Panc1 (cell line): ENCODE results near the gene TMPRSS15. TPM values are rescaled to one million over a fixed set of nuclear protein-coding genes. Genes with fewer than 3 reads are reported as not detected.
A peak's percentile ranks its signal among the peaks of the same experiment; 100 is the strongest.

ENCODE experiments used
- ATAC-seq: fragments of 200-7000 bp; cut with Tn5 transposase; 2 replicates; pipeline ENCODE4 v1.9.1; 2020; ENCODE audit warnings: mild to moderate bottlenecking, moderate library complexity
- BruUV-seq: library from RNA; stranded (reverse); fragments of 400-500 nt; replicated peaks from 2 replicates; lab custom pipeline; 2021; lab: Mats Ljungman, UMichigan
- CTCF ChIA-PET: fragments of 300-600 bp; sonication (Branson Sonifier 250); formaldehyde crosslinking; loops from one replicate; lab custom pipeline; 2022; ENCODE audit warnings: antibody characterized with exemption; lab: Charles Lee
- POLR2A ChIA-PET: fragments of 300-600 bp; sonication (Branson Sonifier 250); formaldehyde crosslinking; loops from one replicate; lab custom pipeline; 2022; ENCODE audit warnings: antibody characterized with exemption; lab: Charles Lee
- DNase-seq: peaks from one replicate; pipeline ENCODE4 v3.0.0-alpha.2; 2010; ENCODE audit warnings: low read depth, low spot score
- H3K27ac ChIP-seq: 2 replicates; pipeline ENCODE4 v1.5.1; 2011; ENCODE audit warnings: mild to moderate bottlenecking, low read length, inconsistent platforms
- H3K27me3 ChIP-seq: fragments of 200-500 bp; sonication (Bioruptor generic); 2 replicates; pipeline ENCODE4 v1.6.0; 2014; ENCODE audit warnings: low read length, inconsistent platforms; ENCODE audit not compliant: control insufficient read depth, insufficient read depth
- H3K36me3 ChIP-seq: fragments of 200-500 bp; sonication (Bioruptor generic); 2 replicates; pipeline ENCODE4 v1.5.1; 2014; ENCODE audit warnings: inconsistent platforms, mild to moderate bottlenecking, low read length, moderate library complexity; ENCODE audit not compliant: control insufficient read depth, insufficient read depth
- H3K4me1 ChIP-seq: 2 replicates; pipeline ENCODE4 v1.5.1; 2011; ENCODE audit warnings: inconsistent platforms, mild to moderate bottlenecking, low read length, moderate library complexity; ENCODE audit not compliant: control insufficient read depth, insufficient read depth
- H3K4me3 ChIP-seq, 2 experiments: 2 replicates each; pipeline ENCODE4 v1.5.1; 2011 to 2012; ENCODE audit warnings: low read depth in 2 of 2, low read length in 2 of 2, mild to moderate bottlenecking in 2 of 2, inconsistent platforms in 1 of 2, moderate library complexity in 1 of 2
- H3K9me3 ChIP-seq: fragments of 200-500 bp; sonication (Bioruptor generic); 2 replicates; pipeline ENCODE4 v1.5.1; 2014; ENCODE audit warnings: low read depth, mild to moderate bottlenecking, inconsistent platforms, low read length, moderate library complexity; ENCODE audit not compliant: control insufficient read depth, insufficient read depth
- CTCF ChIP-seq: fragments of 450-650 bp; IDR thresholded peaks from 2 replicates; pipeline ENCODE4 v1.5.1; 2017; ENCODE audit warnings: mild to moderate bottlenecking
- POLR2AphosphoS5 ChIP-seq: IDR thresholded peaks from 2 replicates; pipeline ENCODE4 v1.6.1; 2012; ENCODE audit warnings: mild to moderate bottlenecking, low read depth, low read length, moderate library complexity
- REST ChIP-seq, 2 experiments: IDR thresholded peaks; 2 replicates each; pipeline ENCODE4 v1.6.1; 2011 to 2012; ENCODE audit warnings: low read depth in 2 of 2, control low read depth in 1 of 2, low read length in 1 of 2, mild to moderate bottlenecking in 1 of 2, moderate library complexity in 1 of 2; ENCODE audit not compliant: insufficient read depth in 1 of 2
- SIN3A ChIP-seq: IDR thresholded peaks from 2 replicates; pipeline ENCODE4 v1.6.1; 2012; ENCODE audit warnings: low read depth, mild to moderate bottlenecking, low read length, moderate library complexity, borderline replicate concordance; ENCODE audit not compliant: insufficient read depth
- TCF7L2 ChIP-seq: IDR thresholded peaks from 2 replicates; pipeline ENCODE4 v1.6.1; 2011; ENCODE audit warnings: mild to moderate bottlenecking, low read depth, low read length, inconsistent platforms
- in situ Hi-C: cut with HindIII; loops from 2 replicates; pipeline ENCODE4 v1.10.0; 2016; ENCODE audit warnings: low sequenced_read_pairs, low pct_unique_long_range_greater_than_20kb
- intact Hi-C: fragments of 100-400 bp; cut with micrococcal nuclease; formaldehyde crosslinking; loops from one replicate; pipeline ENCODE4 v1.10.0; 2022; ENCODE audit not compliant: unreplicated experiment
- total RNA-seq: library from RNA; stranded (reverse); gene quantifications from one replicate; pipeline ENCODE4 v1.2.1, GENCODE V29; 2021; ENCODE audit not compliant: unreplicated experiment

The TMPRSS15 gene
- total RNA-seq, 1 experiment from 2014 or later, result not detected

GRCh38 chr21:18245464-18245967, 158.1 kb downstream of the TMPRSS15 start:
- no peaks in the 10 kb centered on the region for H3K36me3 ChIP-seq
- no peaks in the 10 kb centered on the region for H3K4me1 ChIP-seq
- peak overlapping the region; percentile 24 to 45 for H3K4me3 ChIP-seq
- ChIA-PET CTCF (no interaction called here), POLR2A (no interaction called here)
- no peaks in the 10 kb centered on the region for H3K27me3 ChIP-seq
- DNase-seq (no peak), ATAC-seq (peak; percentile 72)
- no peak for TF ChIP-seq POLR2AphosphoS5
- no peak for TF ChIP-seq REST (IDR thresholded peaks at IDR 0.05; ENCODE audit: insufficient read depth in 1 of 2, low read depth in 2 of 2, low read length in 1 of 2)
- no peak for TF ChIP-seq TCF7L2
- TF ChIP-seq CTCF, result no peak
- TF ChIP-seq SIN3A, result no peak
- in situ Hi-C loops, result no loop called here
- no peak overlapping the region for H3K27ac ChIP-seq
- intact Hi-C loops, result no loop called here
- BruUV-seq, result no TSS peak
- H3K9me3 ChIP-seq, result no peaks in the 10 kb centered on the region

GRCh38 chr21:18244671-18245463, 158.7 kb downstream of the TMPRSS15 start, which contains the start of gene CHODL:
Gene CHODL (plus strand): TSS chr21:18244833. CDS start chr21:18245224, 391 bp downstream.
- ATAC-seq, result peak; percentile 56
- Histone ChIP-seq H3K27me3 (no peaks in the 10 kb centered on the region), H3K27ac (no peak within 1 kb of the TSS), H3K9me3 (no peaks in the 10 kb centered on the region), H3K4me1 (no peaks in the 10 kb centered on the region), H3K4me3 (peak within 1 kb of the TSS; percentile 24 to 45), H3K36me3 (no peaks in the 10 kb centered on the region)
- no peak for TF ChIP-seq CTCF
- TF ChIP-seq TCF7L2, result no peak
- no peak for TF ChIP-seq SIN3A
- no peak for TF ChIP-seq REST (IDR thresholded peaks at IDR 0.05; ENCODE audit: insufficient read depth in 1 of 2, low read depth in 2 of 2, low read length in 1 of 2)
- TF ChIP-seq POLR2AphosphoS5, result no peak
- no TSS peak for BruUV-seq
- no peak for DNase-seq
- in situ Hi-C loops, result no loop called here
- intact Hi-C loops, result no loop called here
- ChIA-PET POLR2A (no interaction called here), CTCF (no interaction called here)
